SK-N-SH (cell line): ENCODE data around the gene FERD3L. TPM values are rescaled to one million over a fixed set of nuclear protein-coding genes. Genes with fewer than 3 reads are reported as not detected.

ENCODE experiments used
- CTCF ChIA-PET: fragments of 300-600, 350-600 bp; formaldehyde crosslinking; extraction: SDS; loops from one replicate; lab custom pipeline; 2021; lab: Yijun Ruan, JAX
- POLR2A ChIA-PET: fragments of 350-600 bp; sonication (Branson Sonifier 250); formaldehyde crosslinking; extraction: SDS; loops from one replicate; lab custom pipeline; 2020; ENCODE audit warnings: antibody characterized with exemption, inconsistent platforms; lab: Yijun Ruan, JAX
- DNase-seq: peaks from one replicate; pipeline ENCODE4 v3.0.0; 2012
- H2AFZ ChIP-seq: fragments of 200-600 bp; sonication (generic); 2 replicates; pipeline ENCODE4 v1.8.1; 2016; ENCODE audit warnings: antibody characterized with exemption, mild to moderate bottlenecking, low read depth
- H3F3A ChIP-seq: fragments of 200-600 bp; sonication (generic); replicated peaks from 2 replicates; pipeline ENCODE3; 2016; ENCODE audit warnings: antibody characterized with exemption, mild to moderate bottlenecking; ENCODE audit not compliant: insufficient read depth
- H3K27ac ChIP-seq, 2 experiments: fragments of 200-500 bp in 1 of 2; fragments of 200-600 bp in 1 of 2; sonication (Bioruptor generic) in 1 of 2; sonication (generic), shearing (Covaris generic) in 1 of 2; 2 replicates each; pipeline versions ENCODE4 v1.5.1 to v1.6.1; 2014 to 2016; ENCODE audit warnings: low read depth in 2 of 2, inconsistent platforms in 1 of 2, low read length in 1 of 2, mild to moderate bottlenecking in 1 of 2, mixed read lengths in 1 of 2
- H3K27me3 ChIP-seq: fragments of 200-600 bp; sonication (generic), shearing (Covaris generic); 2 replicates; pipeline ENCODE4 v1.6.1; 2016; ENCODE audit warnings: mixed run types; ENCODE audit not compliant: insufficient read depth
- H3K36me3 ChIP-seq, 2 experiments: fragments of 200-500 bp in 1 of 2; fragments of 200-600 bp in 1 of 2; sonication (Bioruptor generic) in 1 of 2; sonication (generic) in 1 of 2; replicated peaks in 1 of 2; 2 replicates each; pipeline versions ENCODE3 to v1.5.1; 2014 to 2016; ENCODE audit warnings: low read length in 1 of 2, mild to moderate bottlenecking in 1 of 2; ENCODE audit not compliant: insufficient read depth in 2 of 2, control insufficient read depth in 1 of 2
- H3K4me1 ChIP-seq, 2 experiments: fragments of 200-500 bp in 1 of 2; fragments of 200-600 bp in 1 of 2; sonication (Bioruptor generic) in 1 of 2; sonication (generic), shearing (Covaris generic) in 1 of 2; 2 replicates each; pipeline versions ENCODE4 v1.5.1 to v1.6.1; 2014 to 2016; ENCODE audit warnings: low read depth in 1 of 2, low read length in 1 of 2, mixed run types in 1 of 2; ENCODE audit not compliant: insufficient read depth in 2 of 2, control insufficient read depth in 1 of 2
- H3K4me2 ChIP-seq: fragments of 200-600 bp; sonication (generic), shearing (Covaris generic); 2 replicates; pipeline ENCODE4 v1.6.1; 2017; ENCODE audit warnings: mixed run types
- H3K4me3 ChIP-seq, 2 experiments: fragments of 200-500 bp in 1 of 2; fragments of 200-600 bp in 1 of 2; sonication (Bioruptor generic) in 1 of 2; sonication (generic), shearing (Covaris generic) in 1 of 2; 2 replicates each; pipeline versions ENCODE4 v1.5.1 to v1.8.1; 2014 to 2016; ENCODE audit warnings: low read depth in 2 of 2, inconsistent platforms in 1 of 2, low read length in 1 of 2, mild to moderate bottlenecking in 1 of 2, mixed read lengths in 1 of 2, moderate library complexity in 1 of 2
- H3K79me2 ChIP-seq: fragments of 200-600 bp; sonication (generic); 2 replicates; pipeline ENCODE4 v1.8.1; 2017; ENCODE audit warnings: mild to moderate bottlenecking; ENCODE audit not compliant: insufficient read depth
- H3K9ac ChIP-seq: fragments of 200-600 bp; sonication (generic); 2 replicates; pipeline ENCODE4 v1.6.1; 2017; ENCODE audit warnings: mixed run types
- H3K9me2 ChIP-seq: fragments of 200-600 bp; sonication (generic); 2 replicates; pipeline ENCODE4 v1.6.1; 2017; ENCODE audit warnings: mixed run types
- H3K9me3 ChIP-seq: fragments of 200-600 bp; sonication (generic); 2 replicates; pipeline ENCODE4 v1.6.1; 2017; ENCODE audit warnings: mixed run types, mild to moderate bottlenecking, moderate library complexity
- H4K20me1 ChIP-seq: fragments of 200-600 bp; sonication (generic); 2 replicates; pipeline ENCODE4 v1.6.1; 2017; ENCODE audit warnings: mild to moderate bottlenecking, mixed run types; ENCODE audit not compliant: insufficient read depth
- ELF1 ChIP-seq: IDR thresholded peaks from 2 replicates; pipeline ENCODE4 v1.4.0; 2012
- EP300 ChIP-seq, 2 experiments: IDR thresholded peaks; 2 replicates each; pipeline versions ENCODE4 v1.4.0 to v1.6.1; 2012; ENCODE audit warnings: borderline replicate concordance in 1 of 2, low read depth in 1 of 2, low read length in 1 of 2
- EZH2phosphoT487 ChIP-seq: fragments of 200-600 bp; sonication (generic); IDR thresholded peaks from 2 replicates; pipeline ENCODE4 v1.6.1; 2017; ENCODE audit warnings: low read depth, mixed run types, mild to moderate bottlenecking, antibody characterized with exemption, moderate library complexity, borderline replicate concordance
- FOSL2 ChIP-seq: IDR thresholded peaks from 2 replicates; pipeline ENCODE4 v1.4.0; 2012; ENCODE audit warnings: low read depth, mild to moderate bottlenecking, moderate library complexity, borderline replicate concordance
- FOXJ3 ChIP-seq: sonication (generic); formaldehyde crosslinking; IDR thresholded peaks from 2 replicates; pipeline ENCODE4 v1.5.1; 2020; ENCODE audit warnings: mild to moderate bottlenecking, missing genetic modification reagents
- FOXM1 ChIP-seq: IDR thresholded peaks from 2 replicates; pipeline ENCODE4 v1.4.0; 2012; ENCODE audit warnings: low read depth, mild to moderate bottlenecking
- GABPA ChIP-seq: IDR thresholded peaks from 2 replicates; pipeline ENCODE4 v1.4.0; 2012; ENCODE audit warnings: low read depth, mild to moderate bottlenecking
- GATA2 ChIP-seq: sonication (generic); formaldehyde crosslinking; IDR thresholded peaks from 2 replicates; pipeline ENCODE4 v1.5.0; 2020; ENCODE audit warnings: mild to moderate bottlenecking, missing genetic modification reagents
- JUND ChIP-seq: IDR thresholded peaks from 2 replicates; pipeline ENCODE4 v1.4.0; 2012
- MEF2A ChIP-seq: IDR thresholded peaks from 2 replicates; pipeline ENCODE4 v1.4.0; 2012; ENCODE audit warnings: low read depth, borderline replicate concordance
- MXI1 ChIP-seq: IDR thresholded peaks from 2 replicates; pipeline ENCODE4 v1.6.1; 2012; ENCODE audit warnings: mild to moderate bottlenecking, low read depth, low read length, improper control_type of control experiment
- NFIC ChIP-seq: IDR thresholded peaks from 2 replicates; pipeline ENCODE4 v1.4.0; 2012; ENCODE audit warnings: borderline replicate concordance
- POLR2AphosphoS5 ChIP-seq: IDR thresholded peaks from 2 replicates; pipeline ENCODE4 v1.6.1; 2012; ENCODE audit warnings: low read depth, low read length
- RCOR1 ChIP-seq: fragments of 150-350 bp; IDR thresholded peaks from 2 replicates; pipeline ENCODE4 v1.6.1; 2017; ENCODE audit warnings: antibody characterized with exemption, low read length
- RFX5 ChIP-seq: IDR thresholded peaks from 2 replicates; pipeline ENCODE4 v1.6.1; 2012; ENCODE audit warnings: mild to moderate bottlenecking, improper control_type of control experiment, low read length
- RXRA ChIP-seq: IDR thresholded peaks from 2 replicates; pipeline ENCODE4 v1.4.0; 2012; ENCODE audit warnings: low read depth, mild to moderate bottlenecking, borderline replicate concordance
- SIN3A ChIP-seq: IDR thresholded peaks from 2 replicates; pipeline ENCODE4 v1.6.1; 2012; ENCODE audit warnings: low read depth, mild to moderate bottlenecking, low read length, moderate library complexity, borderline replicate concordance
- SMC3 ChIP-seq: IDR thresholded peaks from 2 replicates; pipeline ENCODE4 v1.6.1; 2012; ENCODE audit warnings: low read depth, low read length, improper control_type of control experiment
- TAF1 ChIP-seq: IDR thresholded peaks from 2 replicates; pipeline ENCODE4 v1.6.1; 2012; ENCODE audit warnings: low read depth, mild to moderate bottlenecking, low read length, moderate library complexity, borderline replicate concordance
- TCF12 ChIP-seq: IDR thresholded peaks from 2 replicates; pipeline ENCODE4 v1.4.0; 2012
- TEAD4 ChIP-seq: IDR thresholded peaks from 2 replicates; pipeline ENCODE4 v1.4.0; 2012; ENCODE audit warnings: mild to moderate bottlenecking, borderline replicate concordance; ENCODE audit not compliant: insufficient read depth
- WGBS: methylation state at CpG from one replicate; pipeline ENCODE4 v1.1.6; 2017; ENCODE audit warnings: low lambda C conversion rate; 5-methylcytosine and 5-hydroxymethylcytosine counted together
- polyA plus RNA-seq, 3 experiments: library from polyadenylated mRNA; depleted of rRNA; stranded (reverse); fragments of >200 nt; gene quantifications; 2 replicates each; pipeline ENCODE4 v1.2.3, GENCODE V29; 2012
- TF ChIP-seq, protein P1 (sequence below): IDR thresholded peaks from 2 replicates; pipeline ENCODE4 v1.4.0; 2012; ENCODE audit warnings: low read depth, borderline replicate concordance
- TF ChIP-seq, protein P2 (sequence below): IDR thresholded peaks from 2 replicates; pipeline ENCODE4; 2012
- TF ChIP-seq, protein P3 (sequence below): IDR thresholded peaks from 2 replicates; pipeline ENCODE4 v1.4.0; 2012; ENCODE audit warnings: low read depth, borderline replicate concordance
- TF ChIP-seq, protein P4 (sequence below): IDR thresholded peaks from 2 replicates; pipeline ENCODE4 v1.6.1; 2012; ENCODE audit warnings: mild to moderate bottlenecking, low read depth, low read length, moderate library complexity

The FERD3L gene
- polyA plus RNA-seq, 1 of the 3 experiments (the other 2 are of a cell fraction), result not detected

DNA sequence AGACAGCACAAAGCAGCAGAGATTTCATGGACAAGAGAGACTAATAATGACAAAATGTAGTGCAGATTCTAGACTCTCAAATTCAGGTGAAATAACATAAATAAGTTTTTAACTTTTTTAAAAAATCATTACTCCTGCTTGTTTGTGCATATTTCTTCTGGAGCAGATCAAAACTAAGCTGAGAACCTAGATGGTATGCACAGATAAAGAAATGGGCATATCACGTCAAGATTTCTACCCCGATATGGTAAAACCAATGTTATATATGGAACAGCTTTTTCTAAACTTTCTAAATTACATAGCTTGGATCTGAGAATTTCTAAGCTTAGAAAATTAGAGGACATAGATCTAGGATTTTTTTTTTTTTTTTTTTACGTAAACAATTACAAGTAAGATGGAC lies 46.0 kb downstream of the FERD3L start:
- Histone ChIP-seq H3K36me3 (peaks cover 0 to 43% of the 10 kb centered on the region in 2 experiments), H3K79me2 (peaks cover 100% of the 10 kb centered on the region), H3K9ac (peak overlapping the region; percentile 64), H3K9me2 (no peaks in the 10 kb centered on the region), H3K4me2 (peak overlapping the region; percentile 79), H2AFZ (0 out of 2 replicates have a peak overlapping the region, but pooled peaks have one; percentile 35), H3K4me3 (peak overlapping the region; percentile 19 to 48; a peak in 3 of 4 replicates), H3K9me3 (no peaks in the 10 kb centered on the region), H4K20me1 (no peaks in the 10 kb centered on the region), H3K27me3 (no peaks in the 10 kb centered on the region), H3K4me1 (peaks cover 32 to 91% of the 10 kb centered on the region in 2 experiments; a peak in 3 of 4 replicates), H3F3A (peaks cover 30% of the 10 kb centered on the region), H3K27ac (peak overlapping the region; percentile 79 to 100)
- ChIA-PET CTCF (interaction anchor here (1.0 to 5.9 kb wide), 4 partner anchors 9 to 741 kb away, joined by 3 to 36 read pairs (median 10); no protein-coding TSS in a partner anchor), POLR2A (interaction anchor here (0.6 to 3.7 kb wide), 6 partner anchors 8 to 1105 kb away, joined by 4 to 16 read pairs (median 6); partner anchors contain the start of gene TWIST1)
- DNase-seq, result no peak
- TF ChIP-seq JUND (peak; percentile 70), FOSL2 (no peak), FOXM1 (0 out of 2 replicates have a peak, but pooled peaks have one; percentile 32), SMC3 (no peak), MEF2A (peak; percentile 65; the same call in 1 of the 2 replicates), RXRA (0 out of 2 replicates have a peak, but pooled peaks have one; percentile 12), TEAD4 (peak; percentile 65; the same call in 1 of the 2 replicates), TCF12 (peak; percentile 73), TAF1 (peak; percentile 43; the same call in 1 of the 2 replicates), MXI1 (no peak), FOXJ3 (CRISPR knock-in tag) (no peak), GABPA (no peak), GATA2 (CRISPR knock-in tag) (peak; percentile 63), NFIC (peak; percentile 21; the same call in 1 of the 2 replicates), EZH2phosphoT487 (no peak), EP300 (IDR thresholded peaks at IDR 0.05; ENCODE audit: borderline replicate concordance in 1 of 2, low read depth in 1 of 2, low read length in 1 of 2) (peak in 1 of 2 experiments; percentile 64; a peak in 1 of 4 replicates), RFX5 (no peak), SIN3A (no peak), RCOR1 (no peak), POLR2AphosphoS5 (peak; percentile 42; the same call in 1 of the 2 replicates), ELF1 (no peak)
- TF ChIP-seq, protein P1, sequence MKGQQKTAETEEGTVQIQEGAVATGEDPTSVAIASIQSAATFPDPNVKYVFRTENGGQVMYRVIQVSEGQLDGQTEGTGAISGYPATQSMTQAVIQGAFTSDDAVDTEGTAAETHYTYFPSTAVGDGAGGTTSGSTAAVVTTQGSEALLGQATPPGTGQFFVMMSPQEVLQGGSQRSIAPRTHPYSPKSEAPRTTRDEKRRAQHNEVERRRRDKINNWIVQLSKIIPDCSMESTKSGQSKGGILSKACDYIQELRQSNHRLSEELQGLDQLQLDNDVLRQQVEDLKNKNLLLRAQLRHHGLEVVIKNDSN, result no peak
- TF ChIP-seq, protein P2, sequence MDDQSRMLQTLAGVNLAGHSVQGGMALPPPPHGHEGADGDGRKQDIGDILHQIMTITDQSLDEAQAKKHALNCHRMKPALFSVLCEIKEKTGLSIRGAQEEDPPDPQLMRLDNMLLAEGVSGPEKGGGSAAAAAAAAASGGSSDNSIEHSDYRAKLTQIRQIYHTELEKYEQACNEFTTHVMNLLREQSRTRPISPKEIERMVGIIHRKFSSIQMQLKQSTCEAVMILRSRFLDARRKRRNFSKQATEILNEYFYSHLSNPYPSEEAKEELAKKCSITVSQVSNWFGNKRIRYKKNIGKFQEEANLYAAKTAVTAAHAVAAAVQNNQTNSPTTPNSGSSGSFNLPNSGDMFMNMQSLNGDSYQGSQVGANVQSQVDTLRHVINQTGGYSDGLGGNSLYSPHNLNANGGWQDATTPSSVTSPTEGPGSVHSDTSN, result peak; percentile 55
- TF ChIP-seq, protein P3, sequence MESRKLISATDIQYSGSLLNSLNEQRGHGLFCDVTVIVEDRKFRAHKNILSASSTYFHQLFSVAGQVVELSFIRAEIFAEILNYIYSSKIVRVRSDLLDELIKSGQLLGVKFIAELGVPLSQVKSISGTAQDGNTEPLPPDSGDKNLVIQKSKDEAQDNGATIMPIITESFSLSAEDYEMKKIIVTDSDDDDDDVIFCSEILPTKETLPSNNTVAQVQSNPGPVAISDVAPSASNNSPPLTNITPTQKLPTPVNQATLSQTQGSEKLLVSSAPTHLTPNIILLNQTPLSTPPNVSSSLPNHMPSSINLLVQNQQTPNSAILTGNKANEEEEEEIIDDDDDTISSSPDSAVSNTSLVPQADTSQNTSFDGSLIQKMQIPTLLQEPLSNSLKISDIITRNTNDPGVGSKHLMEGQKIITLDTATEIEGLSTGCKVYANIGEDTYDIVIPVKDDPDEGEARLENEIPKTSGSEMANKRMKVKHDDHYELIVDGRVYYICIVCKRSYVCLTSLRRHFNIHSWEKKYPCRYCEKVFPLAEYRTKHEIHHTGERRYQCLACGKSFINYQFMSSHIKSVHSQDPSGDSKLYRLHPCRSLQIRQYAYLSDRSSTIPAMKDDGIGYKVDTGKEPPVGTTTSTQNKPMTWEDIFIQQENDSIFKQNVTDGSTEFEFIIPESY, result no peak
- TF ChIP-seq, protein P4, sequence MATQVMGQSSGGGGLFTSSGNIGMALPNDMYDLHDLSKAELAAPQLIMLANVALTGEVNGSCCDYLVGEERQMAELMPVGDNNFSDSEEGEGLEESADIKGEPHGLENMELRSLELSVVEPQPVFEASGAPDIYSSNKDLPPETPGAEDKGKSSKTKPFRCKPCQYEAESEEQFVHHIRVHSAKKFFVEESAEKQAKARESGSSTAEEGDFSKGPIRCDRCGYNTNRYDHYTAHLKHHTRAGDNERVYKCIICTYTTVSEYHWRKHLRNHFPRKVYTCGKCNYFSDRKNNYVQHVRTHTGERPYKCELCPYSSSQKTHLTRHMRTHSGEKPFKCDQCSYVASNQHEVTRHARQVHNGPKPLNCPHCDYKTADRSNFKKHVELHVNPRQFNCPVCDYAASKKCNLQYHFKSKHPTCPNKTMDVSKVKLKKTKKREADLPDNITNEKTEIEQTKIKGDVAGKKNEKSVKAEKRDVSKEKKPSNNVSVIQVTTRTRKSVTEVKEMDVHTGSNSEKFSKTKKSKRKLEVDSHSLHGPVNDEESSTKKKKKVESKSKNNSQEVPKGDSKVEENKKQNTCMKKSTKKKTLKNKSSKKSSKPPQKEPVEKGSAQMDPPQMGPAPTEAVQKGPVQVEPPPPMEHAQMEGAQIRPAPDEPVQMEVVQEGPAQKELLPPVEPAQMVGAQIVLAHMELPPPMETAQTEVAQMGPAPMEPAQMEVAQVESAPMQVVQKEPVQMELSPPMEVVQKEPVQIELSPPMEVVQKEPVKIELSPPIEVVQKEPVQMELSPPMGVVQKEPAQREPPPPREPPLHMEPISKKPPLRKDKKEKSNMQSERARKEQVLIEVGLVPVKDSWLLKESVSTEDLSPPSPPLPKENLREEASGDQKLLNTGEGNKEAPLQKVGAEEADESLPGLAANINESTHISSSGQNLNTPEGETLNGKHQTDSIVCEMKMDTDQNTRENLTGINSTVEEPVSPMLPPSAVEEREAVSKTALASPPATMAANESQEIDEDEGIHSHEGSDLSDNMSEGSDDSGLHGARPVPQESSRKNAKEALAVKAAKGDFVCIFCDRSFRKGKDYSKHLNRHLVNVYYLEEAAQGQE, result no peak
- WGBS, result 22% methylated on average over 3 of the region's 3 CpGs
